GM12878 (cell line): ENCODE measurements around the gene ARID5B. TPM values are rescaled to one million over a fixed set of nuclear protein-coding genes. Genes with fewer than 3 reads are reported as not detected.
A peak's percentile ranks its signal among the peaks of the same experiment; 100 is the strongest.

Experiments
- ATAC-seq: fragments of 200-7000 bp; cut with Tn5 transposase; 3 replicates; pipeline ENCODE4 v1.9.1; 2020; ENCODE audit warnings: mild to moderate bottlenecking, moderate library complexity
- BruUV-seq: library from RNA; stranded (reverse); fragments of 400-500 nt; replicated peaks from 2 replicates; lab custom pipeline; 2021; lab: Mats Ljungman, UMichigan
- CTCF ChIA-PET: fragments of 300-600 bp; sonication (Branson Sonifier 250); formaldehyde crosslinking; extraction: SDS; loops from one replicate; lab custom pipeline; 2021; ENCODE audit warnings: inconsistent platforms; lab: Yijun Ruan, JAX
- POLR2A ChIA-PET: fragments of 350-600 bp; formaldehyde crosslinking; extraction: SDS; loops from one replicate; lab custom pipeline; 2021; ENCODE audit warnings: inconsistent platforms; lab: Charles Lee
- RAD21 ChIA-PET: fragments of 300-600 bp; sonication (Branson Sonifier 250); formaldehyde crosslinking; loops from one replicate; lab custom pipeline; 2023; ENCODE audit warnings: antibody characterized with exemption; ENCODE audit not compliant: unreplicated experiment; lab: Charles Lee
- SMC1A ChIA-PET: fragments of 300-600 bp; sonication (Branson Sonifier 250); formaldehyde crosslinking; loops from one replicate; lab custom pipeline; 2023; ENCODE audit not compliant: unreplicated experiment, uncharacterized antibody; lab: Charles Lee
- DNase-seq: peaks from one replicate; pipeline ENCODE4 v3.0.0-alpha.2; 2011; ENCODE audit warnings: low read depth, low spot score
- FAIRE-seq: peaks from 3 replicates; lab custom pipeline; 2011; peaks lifted over from hg19 to GRCh38; lab: Jason Lieb, UNC
- H2AFZ ChIP-seq: 2 replicates; pipeline ENCODE4 v1.6.0; 2011; ENCODE audit warnings: low read depth, low read length, control low read depth; ENCODE audit not compliant: control insufficient read depth
- H3K27ac ChIP-seq: 2 replicates; pipeline ENCODE4 v1.5.1; 2011; ENCODE audit warnings: control low read depth; ENCODE audit not compliant: control insufficient read depth, insufficient read depth
- H3K27me3 ChIP-seq, 2 experiments: replicated peaks in 1 of 2; 2 replicates each; pipeline versions ENCODE4 v1.6.0 to v1.6.1; 2011; ENCODE audit warnings: low read length in 1 of 2; ENCODE audit not compliant: control insufficient read depth in 2 of 2, insufficient read depth in 2 of 2
- H3K36me3 ChIP-seq, 2 experiments: 2 replicates each; pipeline ENCODE4 v1.5.1; 2011; ENCODE audit warnings: low read length in 1 of 2; ENCODE audit not compliant: control insufficient read depth in 2 of 2, insufficient read depth in 2 of 2
- H3K4me1 ChIP-seq: 2 replicates; pipeline ENCODE4 v1.6.1; 2011; ENCODE audit warnings: mild to moderate bottlenecking, low read length, moderate library complexity, mixed read lengths; ENCODE audit not compliant: control insufficient read depth, insufficient read depth
- H3K4me2 ChIP-seq: 2 replicates; pipeline ENCODE4 v1.6.0; 2011; ENCODE audit warnings: control low read depth; ENCODE audit not compliant: control insufficient read depth, insufficient read depth
- H3K4me3 ChIP-seq: fragments of 200-600 bp; sonication (generic); 2 replicates; pipeline ENCODE4 v1.5.1; 2016
- H3K79me2 ChIP-seq: 2 replicates; pipeline ENCODE4 v1.6.0; 2011; ENCODE audit warnings: low read length; ENCODE audit not compliant: control insufficient read depth, insufficient read depth
- H3K9ac ChIP-seq: 2 replicates; pipeline ENCODE4 v1.8.0; 2011; ENCODE audit warnings: low read length, control low read depth, mixed read lengths; ENCODE audit not compliant: control insufficient read depth, insufficient read depth
- H3K9me3 ChIP-seq: replicated peaks from 3 replicates; pipeline ENCODE4 v1.5.1; 2011; ENCODE audit warnings: mild to moderate bottlenecking, low read length; ENCODE audit not compliant: control insufficient read depth, insufficient read depth
- H4K20me1 ChIP-seq: 2 replicates; pipeline ENCODE4 v1.6.0; 2011; ENCODE audit not compliant: control insufficient read depth, insufficient read depth
- CBFB ChIP-seq: IDR thresholded peaks from 2 replicates; pipeline ENCODE4 v1.6.1; 2016; ENCODE audit warnings: antibody characterized with exemption, low read depth
- CEBPZ ChIP-seq: fragments of 150-350 bp; IDR thresholded peaks from 2 replicates; pipeline ENCODE4 v1.6.1; 2016; ENCODE audit warnings: low read depth, low read length
- CREM ChIP-seq: IDR thresholded peaks from 2 replicates; pipeline ENCODE4 v1.6.1; 2014; ENCODE audit warnings: antibody characterized with exemption, low read depth
- EP300 ChIP-seq, 2 experiments: fragments of 150-350 bp in 1 of 2; IDR thresholded peaks; 2 replicates each; pipeline ENCODE4 v1.6.1; 2011 to 2012; ENCODE audit warnings: low read depth in 2 of 2, low read length in 2 of 2, borderline replicate concordance in 1 of 2, improper control_type of control experiment in 1 of 2, inconsistent platforms in 1 of 2; ENCODE audit not compliant: control insufficient read depth in 1 of 2
- IRF4 ChIP-seq: IDR thresholded peaks from 2 replicates; pipeline ENCODE4 v1.6.1; 2011; ENCODE audit warnings: low read depth, low read length
- NR2C1 ChIP-seq: fragments of 450-650 bp; IDR thresholded peaks from 2 replicates; pipeline ENCODE4 v1.6.1; 2017; ENCODE audit warnings: antibody characterized with exemption, mild to moderate bottlenecking, moderate library complexity
- PAX8 ChIP-seq: fragments of 450-650 bp; IDR thresholded peaks from 2 replicates; pipeline ENCODE4 v1.6.1; 2017; ENCODE audit warnings: mild to moderate bottlenecking, moderate library complexity
- REST ChIP-seq: IDR thresholded peaks from 2 replicates; pipeline ENCODE4 v1.6.1; 2012; ENCODE audit warnings: mild to moderate bottlenecking, low read depth, low read length
- RUNX3 ChIP-seq: IDR thresholded peaks from 2 replicates; pipeline ENCODE4 v1.6.1; 2012; ENCODE audit warnings: low read length, inconsistent platforms
- SKIL ChIP-seq: fragments of 450-650 bp; IDR thresholded peaks from 2 replicates; pipeline ENCODE4 v1.6.1; 2017; ENCODE audit warnings: mild to moderate bottlenecking, low read depth, inconsistent platforms; ENCODE audit not compliant: poor library complexity, severe bottlenecking
- SPI1 ChIP-seq: IDR thresholded peaks from 2 replicates; pipeline ENCODE4 v1.6.1; 2011; ENCODE audit warnings: low read depth, mild to moderate bottlenecking, low read length, moderate library complexity, borderline replicate concordance; ENCODE audit not compliant: insufficient read depth
- SUZ12 ChIP-seq: fragments of 200-600 bp; sonication (generic); IDR thresholded peaks from one replicate; pipeline ENCODE4 v1.6.1; 2018; ENCODE audit warnings: antibody characterized with exemption, mild to moderate bottlenecking; ENCODE audit not compliant: unreplicated experiment
- TCF12 ChIP-seq: IDR thresholded peaks from 2 replicates; pipeline ENCODE4 v1.6.1; 2011; ENCODE audit warnings: low read depth, mild to moderate bottlenecking, low read length
- ZNF217 ChIP-seq: fragments of 450-650 bp; IDR thresholded peaks from 2 replicates; pipeline ENCODE4 v1.6.1; 2017; ENCODE audit warnings: antibody characterized with exemption, mild to moderate bottlenecking
- WGBS: methylation state at CpG from one replicate; pipeline ENCODE4 v1.1.6; 2016; ENCODE audit warnings: low lambda C conversion rate; ENCODE audit not compliant: insufficient replicate concordance, insufficient coverage; ENCODE audit errors: missing lambda C conversion rate; 5-methylcytosine and 5-hydroxymethylcytosine counted together
- in situ Hi-C: fragments of 300-500 bp; cut with MboI; formaldehyde crosslinking; loops from 9 replicates; pipeline ENCODE4 v1.14.3; 2018; ENCODE audit warnings: mixed read lengths
- intact Hi-C: fragments of 100-400 bp; cut with micrococcal nuclease; formaldehyde crosslinking; loops from one replicate; pipeline ENCODE4 v1.14.2; 2022; ENCODE audit not compliant: unreplicated experiment
- polyA plus RNA-seq, 11 experiments: library from polyadenylated mRNA; depleted of rRNA in 4 of 11; unstranded in 6 of 11; stranded (reverse) in 5 of 11; fragments of >200 nt; fragmentation: Nextera tagmentation in 4 of 11; fragmentation: Illumina TruSeq in 1 of 11; extraction: Ambion mirVana in 4 of 11; extraction: Trizol in 1 of 11; gene quantifications; 1 replicate in 1 of 11; 2 replicates in 10 of 11; pipeline versions ENCODE4 v1.2.1 to v1.2.3, GENCODE V29; 2011 to 2016; ENCODE audit warnings: inconsistent platforms in 2 of 11, missing spikeins in 2 of 11, low read depth in 1 of 11
- total RNA-seq, 4 experiments: library from RNA; depleted of rRNA in 3 of 4; stranded (reverse); fragments of >200 nt in 3 of 4; fragmentation: Illumina TruSeq in 1 of 4; extraction: Trizol in 1 of 4; gene quantifications; 2 replicates each; pipeline versions ENCODE4 v1.2.1 to v1.2.3, GENCODE V29; 2013 to 2021

Gene ARID5B
- total and polyA plus RNA-seq, 10 of the 15 experiments (the other 5 are each of a cell fraction or from before 2014, with no cell fraction given) = 2.7 to 8.5 (median 6.1) TPM

GRCh38 chr10:62025134-62025794 lies 123.8 kb downstream of the ARID5B start:
- H3K27ac ChIP-seq = no peak overlapping the region
- no peaks in the 10 kb centered on the region for H4K20me1 ChIP-seq
- SMC1A ChIA-PET = interaction anchor here (0.6 to 3.6 kb wide), 11 partner anchors 11 to 125 kb away, joined by 3 to 21 read pairs (median 4); no protein-coding TSS in a partner anchor
- H3K4me3 ChIP-seq = no peak overlapping the region
- H3K9me3 ChIP-seq = peaks cover 12% of the 10 kb centered on the region; the same call in 2 of the 3 replicates
- 98% methylated on average over 4 of the region's 4 CpGs for WGBS
- no peak overlapping the region for H3K4me2 ChIP-seq
- intact Hi-C loops = no loop called here
- in situ Hi-C loops = no loop called here
- RAD21 ChIA-PET = interaction anchor here (0.6 to 1.7 kb wide), 2 partner anchors 14 to 119 kb away, joined by 3 to 5 read pairs; no protein-coding TSS in a partner anchor
- H2AFZ ChIP-seq = no peak overlapping the region
- no TSS peak for BruUV-seq
- DNase-seq = no peak
- H3K36me3 ChIP-seq = peaks cover 1 to 8% of the 10 kb centered on the region in 2 experiments; a peak in 2 of 4 replicates
- POLR2A ChIA-PET = interaction anchor here (0.7 to 1.5 kb wide), 2 partner anchors 106 to 124 kb away, joined by 4 to 5 read pairs; partner anchors contain the start of gene ARID5B
- peaks cover 34% of the 10 kb centered on the region for H3K79me2 ChIP-seq
- CTCF ChIA-PET = interaction anchor here (0.8 to 3.2 kb wide), 5 partner anchors 9 to 274 kb away, joined by 3 to 19 read pairs (median 5); no protein-coding TSS in a partner anchor
- FAIRE-seq = peak; percentile 7
- no peak overlapping the region for H3K9ac ChIP-seq
- H3K4me1 ChIP-seq = peaks cover 33% of the 10 kb centered on the region
- H3K27me3 ChIP-seq = no peaks in the 10 kb centered on the region
- no peak for ATAC-seq
- TF ChIP-seq IRF4 = no peak
- TF ChIP-seq SKIL = no peak
- TF ChIP-seq SPI1 = no peak
- TF ChIP-seq CEBPZ = no peak
- no peak for TF ChIP-seq ZNF217
- no peak for TF ChIP-seq REST
- no peak for TF ChIP-seq SUZ12
- no peak for TF ChIP-seq PAX8
- TF ChIP-seq NR2C1 = no peak
- TF ChIP-seq CREM = no peak
- TF ChIP-seq TCF12 = no peak
- TF ChIP-seq EP300 (IDR thresholded peaks at IDR 0.05; ENCODE audit: borderline replicate concordance in 1 of 2, control insufficient read depth in 1 of 2, low read depth in 2 of 2, low read length in 2 of 2) = no peak
- TF ChIP-seq RUNX3 = no peak
- no peak for TF ChIP-seq CBFB
